Keratinocyte (primary cell): ENCODE data around the gene MTFP1. TPM values are rescaled to one million over a fixed set of nuclear protein-coding genes. Genes with fewer than 3 reads are reported as not detected.
"Not testable (repeated sequence)": the region's sequence is repeated elsewhere in the genome, so short reads cannot be mapped to it uniquely, and the experiment has no call there.

Experiments used
- DNase-seq: peaks from one replicate; pipeline ENCODE4 v3.0.0-alpha.2; 2011; ENCODE audit warnings: low read depth, missing footprints, low spot score
- FAIRE-seq: peaks from 2 replicates; lab custom pipeline; 2011; peaks lifted over from hg19 to GRCh38; lab: Jason Lieb, UNC
- H2AFZ ChIP-seq: 2 replicates; pipeline ENCODE4 v1.6.0; 2012; ENCODE audit warnings: low read length, control low read depth, inconsistent platforms; ENCODE audit not compliant: control insufficient read depth
- H3K27ac ChIP-seq: 2 replicates; pipeline ENCODE4 v1.5.1; 2011; ENCODE audit warnings: low read length; ENCODE audit not compliant: control insufficient read depth, insufficient read depth
- H3K27me3 ChIP-seq: 3 replicates; pipeline ENCODE4 v1.6.0; 2011; ENCODE audit warnings: low read length; ENCODE audit not compliant: control insufficient read depth, insufficient read depth; ENCODE audit errors: extremely low read depth
- H3K36me3 ChIP-seq, 2 experiments: 2 replicates in 1 of 2; 3 replicates in 1 of 2; pipeline ENCODE4 v1.5.1; 2011; ENCODE audit warnings: low read length in 2 of 2, mild to moderate bottlenecking in 1 of 2; ENCODE audit not compliant: control insufficient read depth in 2 of 2, insufficient read depth in 2 of 2; ENCODE audit errors: extremely low read depth in 1 of 2
- H3K4me1 ChIP-seq: 3 replicates; pipeline ENCODE4 v1.5.1; 2011; ENCODE audit warnings: low read length; ENCODE audit not compliant: control insufficient read depth, insufficient read depth; ENCODE audit errors: extremely low read depth
- H3K4me2 ChIP-seq: 3 replicates; pipeline ENCODE4 v1.6.0; 2011; ENCODE audit warnings: low read depth, low read length; ENCODE audit not compliant: control insufficient read depth, insufficient read depth; ENCODE audit errors: extremely low read depth
- H3K4me3 ChIP-seq, 3 experiments: fragments of 200-600 bp in 1 of 3; sonication (generic) in 1 of 3; 2 replicates in 2 of 3; 3 replicates in 1 of 3; pipeline ENCODE4 v1.5.1; 2011 to 2016; ENCODE audit warnings: low read length in 3 of 3, mild to moderate bottlenecking in 3 of 3, control low read depth in 2 of 3, inconsistent platforms in 1 of 3, low read depth in 1 of 3, mixed read lengths in 1 of 3, mixed run types in 1 of 3, moderate library complexity in 1 of 3; ENCODE audit not compliant: control insufficient read depth in 2 of 3, insufficient read depth in 2 of 3; ENCODE audit errors: extremely low read depth in 1 of 3
- H3K79me2 ChIP-seq: 2 replicates; pipeline ENCODE4 v1.6.0; 2012; ENCODE audit warnings: low read length; ENCODE audit not compliant: control insufficient read depth, insufficient read depth
- H3K9ac ChIP-seq: 3 replicates; pipeline ENCODE4 v1.6.0; 2011; ENCODE audit warnings: low read length; ENCODE audit not compliant: control insufficient read depth, insufficient read depth; ENCODE audit errors: extremely low read depth
- H3K9me1 ChIP-seq: 3 replicates; pipeline ENCODE4 v1.6.0; 2011; ENCODE audit warnings: low read length; ENCODE audit not compliant: control insufficient read depth, insufficient read depth; ENCODE audit errors: extremely low read depth
- H3K9me3 ChIP-seq: 2 replicates; pipeline ENCODE4 v1.5.1; 2012; ENCODE audit warnings: low read depth, low read length; ENCODE audit not compliant: control insufficient read depth
- H4K20me1 ChIP-seq: 3 replicates; pipeline ENCODE4 v1.6.0; 2011; ENCODE audit warnings: low read length; ENCODE audit not compliant: control insufficient read depth, insufficient read depth; ENCODE audit errors: extremely low read depth
- CTCF ChIP-seq, 3 experiments: IDR thresholded peaks in 1 of 3; conservative IDR thresholded peaks in 1 of 3; optimal IDR thresholded peaks in 1 of 3; 2 replicates in 2 of 3; 3 replicates in 1 of 3; pipeline versions ENCODE3 to v1.5.1; 2011; ENCODE audit warnings: low read length in 3 of 3, mild to moderate bottlenecking in 3 of 3, moderate library complexity in 2 of 3, control low read depth in 1 of 3, inconsistent platforms in 1 of 3; ENCODE audit not compliant: insufficient read depth in 2 of 3; ENCODE audit errors: extremely low read depth in 1 of 3
- EZH2 ChIP-seq: IDR thresholded peaks from one replicate; pipeline ENCODE4 v1.6.1; 2012; ENCODE audit warnings: inconsistent platforms, mild to moderate bottlenecking, low read length, moderate library complexity
- dilution Hi-C: fragments of 300-500 bp; cut with MboI; formaldehyde crosslinking; loops from one replicate; pipeline ENCODE4 v1.7.0; 2020; ENCODE audit warnings: low sequenced_read_pairs; ENCODE audit not compliant: extremely low pct_ligation_motif_present
- polyA plus RNA-seq, 5 experiments: library from polyadenylated mRNA; depleted of rRNA in 3 of 5; stranded (reverse) in 3 of 5; stranded (forward) in 1 of 5; unstranded in 1 of 5; fragments of >200 nt; gene quantifications; 1 replicate in 1 of 5; 2 replicates in 3 of 5; 3 replicates in 1 of 5; pipeline versions ENCODE4 v1.2.1 to v1.2.3, GENCODE V29; 2011 to 2012; ENCODE audit warnings: missing spikeins in 2 of 5, low read depth in 1 of 5, low replicate concordance in 1 of 5

MTFP1 gene
- polyA plus RNA-seq, 1 donor (not counting 4 experiments of a cell fraction or from before 2014, with no cell fraction given): 8.4 TPM

GRCh38 chr22:30460147-30460546 is 34.6 kb downstream of the MTFP1 start:
- no peaks in the 10 kb centered on the region for H3K27me3 ChIP-seq
- dilution Hi-C loops: no loop called here
- DNase-seq (no peak), FAIRE-seq (no peak)
- H4K20me1 ChIP-seq: peaks cover 3% of the 10 kb centered on the region
- H3K9me3 ChIP-seq: no peaks in the 10 kb centered on the region
- H3K4me3 ChIP-seq: no peak overlapping the region
- H3K9me1 ChIP-seq: no peaks in the 10 kb centered on the region
- H3K4me1 ChIP-seq: no peaks in the 10 kb centered on the region
- H3K27ac ChIP-seq: no peak overlapping the region
- TF ChIP-seq CTCF (optimal IDR thresholded peaks at IDR 0.05 in 1 of 3, IDR thresholded peaks at IDR 0.05 in 1 of 3, conservative IDR thresholded peaks at IDR 0.05 in 1 of 3; ENCODE audit: extremely low read depth in 1 of 3, insufficient read depth in 2 of 3, low read length in 3 of 3) (no peak), EZH2 (no peak)
- no peak overlapping the region for H3K4me2 ChIP-seq
- no peaks in the 10 kb centered on the region for H3K79me2 ChIP-seq
- no peak overlapping the region for H2AFZ ChIP-seq
- no peak overlapping the region for H3K9ac ChIP-seq
- no peaks in the 10 kb centered on the region for H3K36me3 ChIP-seq

- H3K4me3 ChIP-seq, H3K27ac ChIP-seq, H3K4me2 ChIP-seq, dilution Hi-C loops, H3K79me2 ChIP-seq, H2AFZ ChIP-seq, H4K20me1 ChIP-seq, H3K36me3 ChIP-seq, H3K4me1 ChIP-seq, H3K27me3 ChIP-seq, H3K9ac ChIP-seq, DNase-seq, H3K9me1 ChIP-seq, FAIRE-seq, H3K9me3 ChIP-seq: not testable (repeated sequence)
These were observed 35.0 kb downstream of the MTFP1 start for GRCh38 chr22:30460555-30460954.

- FAIRE-seq (no peak), DNase-seq (no peak)
- Histone ChIP-seq H3K27ac (no peak overlapping the region), H3K4me2 (no peak overlapping the region), H2AFZ (no peak overlapping the region), H3K4me1 (peaks cover 7% of the 10 kb centered on the region), H3K4me3 (no peak overlapping the region), H3K36me3 (no peaks in the 10 kb centered on the region), H3K9me1 (no peaks in the 10 kb centered on the region), H3K27me3 (peaks cover 10% of the 10 kb centered on the region), H4K20me1 (no peaks in the 10 kb centered on the region), H3K9ac (no peak overlapping the region), H3K79me2 (no peaks in the 10 kb centered on the region), H3K9me3 (no peaks in the 10 kb centered on the region)
- no peak for TF ChIP-seq EZH2
- TF ChIP-seq CTCF (optimal IDR thresholded peaks at IDR 0.05 in 1 of 3, IDR thresholded peaks at IDR 0.05 in 1 of 3, conservative IDR thresholded peaks at IDR 0.05 in 1 of 3; ENCODE audit: extremely low read depth in 1 of 3, insufficient read depth in 2 of 3, low read length in 3 of 3): no peak
- dilution Hi-C loops: no loop called here
These were observed 43.6 kb downstream of the MTFP1 start for GRCh38 chr22:30469165-30469564.
